Right lung (tissue), 5 donors: ENCODE measurements around the gene NFATC1. TPM values are rescaled to one million over a fixed set of nuclear protein-coding genes. Genes with fewer than 3 reads are reported as not detected.

Experiments
- DNase-seq, 2 donors: peaks; one replicate each; pipeline ENCODE4 v3.0.0-alpha.2; 2013
- polyA plus RNA-seq, 5 donors: library from polyadenylated mRNA; unstranded; fragments of 120-200 nt; gene quantifications; one replicate each; pipeline versions ENCODE4 v1.2.1 to v1.2.3, GENCODE V29; 2013; ENCODE audit warnings: inconsistent platforms in 1 of 5, low replicate concordance in 1 of 5; ENCODE audit not compliant: insufficient read length in 5 of 5, insufficient read depth in 1 of 5

NFATC1 gene
- polyA plus RNA-seq, 5 donors, result 5.6 to 8.0 (median 6.9) TPM

DNA sequence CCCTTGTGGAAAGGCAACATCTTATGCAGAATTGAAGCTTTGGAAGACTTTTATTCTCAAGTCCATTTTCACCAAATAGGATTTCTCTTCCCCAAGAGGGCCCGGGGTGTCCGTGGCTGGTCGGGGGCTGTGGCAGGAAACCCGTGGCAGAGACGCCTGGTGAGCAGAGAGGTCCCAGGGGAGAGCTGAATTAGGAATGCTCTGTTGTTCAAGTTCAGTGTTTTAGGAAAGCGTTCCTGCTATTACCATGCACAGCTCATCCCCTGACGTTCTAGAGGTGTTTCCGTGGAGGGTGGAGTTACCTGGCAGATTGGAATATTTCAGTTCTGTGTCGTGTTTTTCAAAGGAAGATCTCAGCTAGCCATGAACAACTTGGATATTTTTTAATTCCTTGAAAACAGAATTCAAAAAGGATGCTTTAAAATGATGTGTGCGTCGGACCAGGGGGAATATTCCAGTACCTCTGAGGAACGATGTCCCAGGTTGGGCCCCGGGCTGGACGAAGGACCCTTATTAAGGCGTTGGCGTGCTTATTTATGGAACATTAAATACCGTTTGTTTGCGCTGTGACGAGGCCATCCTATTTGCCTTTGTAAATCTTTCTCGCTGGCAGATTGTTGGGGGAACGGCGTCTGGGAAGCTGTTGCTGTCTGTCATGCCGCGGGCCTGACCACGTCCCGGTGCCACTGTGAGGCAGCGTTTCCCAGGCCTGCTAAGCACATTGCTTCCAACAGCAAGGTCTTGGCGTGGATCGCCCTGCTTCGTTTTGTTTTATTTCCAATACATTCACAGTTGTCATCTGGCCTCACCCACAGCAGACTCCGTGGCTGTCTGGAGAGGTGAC lies 8.2 kb downstream of the NFATC1 start:
- DNase-seq, result no peak

DNA sequence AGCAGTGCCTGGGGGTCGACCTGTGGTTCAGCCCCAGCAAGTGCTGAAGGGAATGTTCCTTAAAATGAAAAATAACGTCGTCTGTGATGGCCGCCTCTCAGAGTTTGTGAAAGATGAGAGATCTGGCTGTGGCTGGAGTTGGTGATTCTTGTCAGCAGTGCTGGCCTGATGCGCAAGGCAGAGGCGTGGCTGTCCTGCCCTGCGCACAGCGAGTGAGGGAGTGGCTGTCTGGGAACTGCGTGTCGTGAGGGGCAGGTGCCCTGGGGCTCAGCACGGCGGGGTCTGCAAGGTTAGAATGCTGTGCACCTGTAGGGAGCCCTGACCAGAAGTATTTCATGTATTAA lies 8.8 kb downstream of the NFATC1 start:
- DNase-seq, result no peak

DNA sequence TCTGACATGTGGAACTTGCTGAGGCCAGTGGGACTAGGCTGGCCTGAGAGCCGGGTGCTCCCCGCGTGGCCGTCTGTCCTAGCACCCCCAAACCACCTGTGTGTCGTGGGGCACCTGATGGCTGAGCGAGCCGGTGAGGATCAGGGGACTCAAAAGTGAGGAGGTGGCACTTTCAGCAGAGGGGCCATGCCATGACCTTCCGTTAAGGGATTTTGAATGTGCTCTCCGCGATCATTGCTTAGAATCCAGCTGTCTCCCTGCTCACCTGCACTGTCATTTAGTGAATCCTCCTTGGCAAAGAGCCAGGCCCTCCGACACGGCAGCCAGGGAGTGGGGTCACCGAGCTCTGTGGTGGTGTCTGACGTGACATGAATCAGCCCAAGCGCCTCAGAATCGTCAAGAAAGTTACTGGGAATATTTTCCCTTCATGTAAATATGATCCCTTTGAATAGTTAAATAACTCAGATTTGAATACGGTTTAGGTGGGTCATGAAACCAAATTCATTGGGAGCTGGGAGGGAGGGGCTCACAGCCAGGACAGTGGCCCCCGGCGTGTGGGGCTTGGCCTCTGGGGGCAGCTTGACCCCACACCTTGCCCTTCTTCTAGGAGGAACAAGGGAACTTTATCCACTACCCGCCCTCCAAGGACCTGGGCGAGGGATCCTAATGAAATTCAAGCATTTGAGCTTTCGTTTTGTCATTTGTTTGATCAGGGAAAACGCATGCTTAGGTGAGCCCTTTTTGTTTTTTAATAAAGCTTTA lies 9.5 kb downstream of the NFATC1 start:
- no peak for DNase-seq

DNA sequence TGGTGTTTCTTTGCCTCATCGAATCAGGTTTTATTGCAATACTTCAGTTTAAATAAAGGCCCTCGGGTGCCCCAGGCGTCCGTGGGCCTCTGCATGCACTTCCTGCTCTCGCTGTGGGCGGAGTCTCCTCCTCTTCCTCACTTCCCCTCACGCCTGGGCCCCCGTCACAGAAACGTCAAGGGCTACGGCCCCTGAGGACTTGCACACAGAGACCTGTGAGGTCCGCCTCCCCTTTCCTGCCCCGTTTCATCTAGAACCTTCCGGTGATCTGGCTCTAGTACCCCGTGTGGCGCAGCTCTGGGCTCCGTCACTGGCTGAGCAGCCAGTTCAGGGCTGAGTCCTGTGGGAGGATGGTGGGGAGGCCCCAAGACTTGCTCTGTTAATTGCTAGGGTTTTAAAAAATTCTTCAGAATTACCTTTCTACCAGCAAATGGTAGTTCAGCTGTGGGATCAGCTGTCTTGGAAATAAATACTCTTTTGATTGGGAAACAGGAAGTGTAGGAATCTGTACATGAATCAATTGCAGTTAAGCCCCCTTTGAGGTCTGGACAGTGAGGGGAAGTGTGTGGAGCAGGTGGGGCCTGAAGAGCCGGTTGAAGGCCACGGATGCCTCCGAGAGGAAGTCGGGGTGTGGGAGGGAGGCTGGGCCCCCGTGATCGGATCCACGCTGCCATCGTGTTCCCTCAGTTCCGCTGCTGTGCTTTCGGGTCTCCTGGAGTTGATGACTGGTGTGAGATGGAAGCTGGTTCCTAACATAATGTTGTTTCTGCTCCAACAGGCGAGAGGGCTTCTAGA lies 10.2 kb downstream of the NFATC1 start:
- no peak for DNase-seq

DNA sequence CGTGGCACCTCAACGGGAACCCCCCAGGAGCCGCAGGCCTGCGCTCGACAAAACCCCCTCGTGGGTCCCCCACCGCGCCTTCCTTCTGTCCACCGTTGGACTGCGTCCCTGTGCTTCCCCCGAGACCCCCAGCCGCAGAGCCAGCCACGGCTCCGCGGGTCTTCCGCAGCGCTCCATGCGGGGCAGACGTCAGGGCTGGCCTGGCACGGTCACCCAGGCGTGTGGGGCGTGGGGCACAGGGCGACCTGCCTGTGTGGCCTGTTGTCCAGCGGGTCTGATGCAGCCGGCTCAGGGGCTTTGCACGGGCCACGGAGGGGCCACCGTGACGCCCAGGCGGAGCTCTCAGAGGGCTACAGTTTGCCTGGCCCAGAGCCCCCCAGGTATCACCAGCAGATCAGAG lies 11.0 kb downstream of the NFATC1 start:
- DNase-seq, result no peak

DNA sequence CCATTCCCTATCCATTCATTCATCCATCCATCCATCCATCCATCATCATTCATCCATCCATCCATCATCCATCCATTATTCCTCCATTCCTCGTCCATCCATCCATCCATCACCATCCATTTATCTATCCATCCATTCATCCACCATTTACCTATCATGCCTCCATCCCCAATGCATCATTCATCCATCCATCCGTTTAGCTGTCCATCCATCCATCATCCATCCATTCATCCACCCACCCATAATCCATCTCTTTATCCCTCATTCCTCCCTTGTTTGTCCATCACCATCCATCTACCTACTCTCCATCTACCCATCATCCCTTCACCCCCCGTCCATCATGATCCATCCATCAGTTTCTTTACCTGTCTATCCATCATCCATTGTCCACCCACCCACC lies 13.6 kb downstream of the NFATC1 start:
- DNase-seq, result no peak

DNA sequence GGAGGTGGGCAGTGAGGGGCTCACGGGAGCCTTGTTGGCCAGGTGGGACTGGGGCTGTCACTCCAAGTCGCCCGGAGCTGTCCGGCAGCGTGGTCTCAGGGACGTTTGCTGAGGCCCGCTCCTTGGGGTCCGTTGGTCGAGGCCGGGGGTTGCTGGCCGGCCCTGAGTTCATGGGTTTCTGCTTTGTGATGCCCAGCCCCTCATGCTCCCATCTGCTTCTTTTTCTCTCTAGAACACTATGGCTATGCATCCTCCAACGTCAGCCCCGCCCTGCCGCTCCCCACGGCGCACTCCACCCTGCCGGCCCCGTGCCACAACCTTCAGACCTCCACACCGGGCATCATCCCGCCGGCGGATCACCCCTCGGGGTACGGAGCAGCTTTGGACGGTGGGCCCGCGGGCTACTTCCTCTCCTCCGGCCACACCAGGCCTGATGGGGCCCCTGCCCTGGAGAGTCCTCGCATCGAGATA lies 14.5 kb downstream of the NFATC1 start:
- DNase-seq, result no peak

DNA sequence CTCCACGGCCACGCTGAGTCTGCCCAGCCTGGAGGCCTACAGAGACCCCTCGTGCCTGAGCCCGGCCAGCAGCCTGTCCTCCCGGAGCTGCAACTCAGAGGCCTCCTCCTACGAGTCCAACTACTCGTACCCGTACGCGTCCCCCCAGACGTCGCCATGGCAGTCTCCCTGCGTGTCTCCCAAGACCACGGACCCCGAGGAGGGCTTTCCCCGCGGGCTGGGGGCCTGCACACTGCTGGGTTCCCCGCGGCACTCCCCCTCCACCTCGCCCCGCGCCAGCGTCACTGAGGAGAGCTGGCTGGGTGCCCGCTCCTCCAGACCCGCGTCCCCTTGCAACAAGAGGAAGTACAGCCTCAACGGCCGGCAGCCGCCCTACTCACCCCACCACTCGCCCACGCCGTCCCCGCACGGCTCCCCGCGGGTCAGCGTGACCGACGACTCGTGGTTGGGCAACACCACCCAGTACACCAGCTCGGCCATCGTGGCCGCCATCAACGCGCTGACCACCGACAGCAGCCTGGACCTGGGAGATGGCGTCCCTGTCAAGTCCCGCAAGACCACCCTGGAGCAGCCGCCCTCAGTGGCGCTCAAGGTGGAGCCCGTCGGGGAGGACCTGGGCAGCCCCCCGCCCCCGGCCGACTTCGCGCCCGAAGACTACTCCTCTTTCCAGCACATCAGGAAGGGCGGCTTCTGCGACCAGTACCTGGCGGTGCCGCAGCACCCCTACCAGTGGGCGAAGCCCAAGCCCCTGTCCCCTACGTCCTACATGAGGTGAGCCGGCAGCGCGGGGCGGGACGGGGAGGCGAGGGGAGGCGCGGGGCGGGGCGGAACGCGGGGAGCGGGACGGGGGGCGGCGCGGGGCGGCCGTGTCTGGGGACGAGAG lies 15.2 kb downstream of the NFATC1 start:
- no peak for DNase-seq

DNA sequence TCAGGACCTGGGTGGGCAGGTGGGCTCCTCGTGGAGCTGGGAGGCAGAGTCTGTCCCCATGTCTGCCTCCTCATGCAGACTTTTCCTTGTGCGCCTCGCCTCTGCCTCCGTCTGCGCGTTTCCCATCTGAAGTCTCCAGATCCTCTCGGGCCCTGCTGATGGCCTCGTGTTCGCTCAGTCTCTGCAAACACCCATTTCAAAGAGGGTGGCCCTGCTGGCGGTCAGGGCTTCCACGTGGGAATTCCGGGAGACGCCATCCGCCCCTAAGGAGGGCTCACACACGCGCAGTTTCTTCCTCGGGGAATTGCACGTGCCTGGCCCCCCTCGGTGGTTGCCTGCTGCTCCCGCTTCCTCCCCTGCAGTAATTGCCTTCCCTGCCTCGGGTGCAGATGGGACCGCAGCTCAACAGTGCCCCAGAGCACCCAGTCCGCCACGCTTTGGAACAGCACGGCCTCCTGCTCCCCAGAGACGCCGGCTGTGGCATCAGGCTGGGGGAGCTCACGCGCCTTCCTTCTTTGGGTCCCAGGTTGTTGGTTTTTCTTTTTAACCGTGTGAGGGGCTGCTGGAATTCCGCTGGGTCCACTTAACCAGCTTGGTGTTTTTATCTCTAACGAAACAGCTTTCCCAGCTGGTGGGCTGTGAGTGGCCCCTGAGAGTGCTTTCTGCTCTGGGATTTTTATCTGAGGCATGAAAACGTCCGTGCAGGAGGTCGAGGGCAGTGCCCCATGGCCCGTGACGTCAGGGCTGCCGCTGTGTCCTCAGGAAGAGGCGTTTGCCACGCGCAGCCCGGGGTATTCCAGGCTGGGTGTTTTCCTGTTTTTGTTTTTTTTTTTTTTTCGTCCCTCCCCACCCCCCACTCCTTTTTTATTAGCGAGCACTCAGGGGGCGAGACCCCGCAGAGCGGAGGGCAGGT lies 16.1 kb downstream of the NFATC1 start:
- DNase-seq, result no peak

DNA sequence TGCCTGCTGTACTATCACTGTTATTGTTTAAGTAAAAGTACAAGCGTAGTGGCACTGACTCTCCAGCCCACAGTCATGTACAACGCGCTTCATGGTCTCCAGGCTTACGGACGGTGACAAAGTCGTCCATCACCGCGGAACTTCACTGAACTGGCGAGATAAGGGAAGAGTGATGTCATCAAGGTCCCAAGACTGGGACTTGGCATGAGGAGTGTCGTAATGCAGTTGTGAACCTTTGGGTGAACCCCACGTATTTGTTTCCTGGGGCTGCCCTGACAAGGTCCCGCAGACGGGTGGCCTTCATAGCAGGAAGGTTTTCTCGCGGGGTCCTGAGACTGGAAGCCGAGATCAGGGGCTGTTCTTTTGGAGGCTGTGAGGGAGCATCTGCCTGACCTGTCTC lies 17.3 kb downstream of the NFATC1 start:
- DNase-seq, result no peak

DNA sequence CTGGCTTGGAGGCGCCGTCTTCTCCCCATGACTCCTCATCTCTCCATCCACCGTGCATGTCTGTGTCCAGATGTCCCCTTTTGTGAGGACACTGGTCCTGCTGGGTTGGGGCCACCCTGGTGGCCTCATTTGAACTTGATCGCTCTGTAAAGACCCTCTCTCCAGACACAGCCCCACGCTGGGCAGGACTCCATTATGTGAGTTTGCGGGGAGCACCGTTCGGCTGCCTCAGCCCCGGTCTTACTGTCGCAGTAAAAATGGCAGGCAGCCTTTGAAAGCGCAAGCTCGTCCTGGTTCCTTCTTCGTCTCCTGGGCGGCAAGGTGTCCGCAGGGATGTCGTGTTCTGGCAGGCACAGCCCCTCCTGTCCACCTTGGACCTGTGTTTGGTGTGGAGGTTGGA lies 17.7 kb downstream of the NFATC1 start:
- no peak for DNase-seq

DNA sequence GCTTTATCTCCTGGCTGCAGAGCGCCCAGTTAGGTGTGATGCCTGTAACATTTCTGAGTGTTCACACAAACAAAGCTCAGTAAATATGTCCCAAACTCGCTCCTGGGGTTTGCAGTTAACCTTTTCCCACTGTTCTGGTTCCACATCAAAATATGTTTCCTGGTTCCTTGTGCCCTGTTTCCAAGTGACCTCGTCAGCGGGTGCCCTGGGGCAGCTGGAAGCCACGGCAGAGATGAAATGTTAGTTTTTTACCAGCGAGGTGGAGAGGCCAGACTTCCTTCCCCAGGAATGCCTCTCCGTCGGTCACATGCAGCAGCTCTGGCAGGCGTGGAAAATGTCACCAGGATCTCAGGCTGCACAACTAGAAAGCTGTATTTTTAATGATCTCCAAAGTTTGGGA lies 18.2 kb downstream of the NFATC1 start:
- DNase-seq, result no peak

DNA sequence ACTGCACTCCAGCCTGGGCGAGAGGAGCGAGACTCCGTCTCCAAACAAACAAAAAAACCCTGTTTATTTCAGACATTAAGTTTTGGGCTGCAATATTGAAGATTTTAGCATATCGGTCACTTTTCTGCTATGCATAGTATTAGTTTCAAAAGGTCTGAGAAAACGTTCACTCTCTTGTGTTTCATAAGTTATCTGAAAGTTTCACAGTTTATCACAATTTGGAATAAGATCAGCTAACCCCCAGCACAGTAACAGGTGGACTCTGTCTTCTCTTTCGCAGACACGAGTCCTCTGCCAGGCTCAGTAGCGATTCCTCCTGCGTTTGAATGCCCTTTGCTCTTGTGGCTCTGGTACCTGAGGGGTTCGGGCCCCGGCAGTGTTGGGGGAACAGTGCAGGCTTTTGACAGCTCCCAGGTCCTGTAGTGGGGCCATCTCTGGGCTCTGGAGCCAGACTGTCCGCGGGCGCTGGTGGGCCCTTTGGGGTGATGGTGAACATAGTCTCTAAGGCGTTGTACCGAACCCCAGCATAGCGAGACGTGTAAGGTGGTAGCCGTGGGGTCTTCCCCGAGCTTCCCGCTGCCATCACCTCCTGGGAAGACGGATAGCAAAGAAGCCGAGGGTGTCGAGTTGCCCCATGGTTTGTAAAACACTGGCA lies 20.4 kb downstream of the NFATC1 start:
- no peak for DNase-seq

DNA sequence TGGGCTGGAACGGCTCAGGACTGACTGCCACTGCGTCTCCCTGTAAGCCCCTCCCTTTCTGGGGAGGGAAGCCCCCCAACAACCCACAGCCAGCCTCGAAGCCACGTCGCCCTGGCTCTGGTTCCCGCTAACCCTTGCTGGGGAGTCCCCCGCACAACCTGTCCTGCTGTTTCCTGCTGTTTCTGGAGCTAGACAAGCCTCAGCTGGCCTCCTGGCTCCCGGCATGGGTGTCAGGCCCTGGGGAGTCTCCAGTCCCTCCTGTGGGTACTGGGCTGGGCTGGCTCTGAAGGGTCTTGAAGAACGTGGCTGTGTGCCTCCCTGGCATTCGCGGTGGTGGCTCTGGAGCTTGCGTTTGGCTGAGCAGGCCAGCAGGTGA lies 20.9 kb downstream of the NFATC1 start:
- DNase-seq, result no peak

DNA sequence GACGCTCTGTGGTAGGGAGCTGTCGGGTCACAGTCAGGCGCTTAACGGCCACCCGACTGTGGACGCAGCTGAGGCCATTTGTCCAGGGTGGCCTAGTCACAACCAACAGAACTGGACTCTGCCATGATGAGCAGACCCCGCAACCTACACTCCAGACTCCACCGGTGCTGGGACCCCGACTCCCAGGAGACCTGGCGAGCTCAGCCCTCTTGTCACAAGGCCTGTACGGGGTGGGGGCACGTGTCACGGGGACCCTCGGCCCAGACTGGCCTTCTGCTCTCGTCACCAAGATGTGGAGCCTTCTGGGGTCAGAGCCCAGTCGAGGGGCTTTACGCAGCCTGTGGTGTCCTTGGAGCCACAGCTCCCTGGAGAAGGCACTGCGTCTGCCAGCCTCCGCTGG lies 22.5 kb downstream of the NFATC1 start:
- DNase-seq, result no peak

DNA sequence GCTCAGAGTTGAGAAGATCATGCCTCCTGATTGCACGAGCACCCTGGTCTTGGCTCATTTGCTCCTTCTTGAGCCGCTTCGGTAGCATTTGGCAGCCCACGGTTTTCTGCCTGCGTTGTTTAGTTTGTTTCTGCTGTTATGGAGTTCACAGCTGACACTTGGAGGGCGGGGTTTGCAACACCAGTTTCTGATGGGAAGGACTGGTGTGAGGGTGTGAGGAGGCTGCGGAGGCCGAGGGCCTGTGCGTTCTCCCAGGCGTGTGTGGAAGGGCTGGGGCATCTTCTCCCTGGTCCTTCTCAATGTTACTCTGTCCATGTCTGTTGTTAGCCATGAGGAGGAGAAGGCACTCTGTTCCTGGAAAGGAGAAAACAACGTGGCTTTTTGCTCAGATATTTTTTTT lies 22.9 kb downstream of the NFATC1 start:
- no peak for DNase-seq

DNA sequence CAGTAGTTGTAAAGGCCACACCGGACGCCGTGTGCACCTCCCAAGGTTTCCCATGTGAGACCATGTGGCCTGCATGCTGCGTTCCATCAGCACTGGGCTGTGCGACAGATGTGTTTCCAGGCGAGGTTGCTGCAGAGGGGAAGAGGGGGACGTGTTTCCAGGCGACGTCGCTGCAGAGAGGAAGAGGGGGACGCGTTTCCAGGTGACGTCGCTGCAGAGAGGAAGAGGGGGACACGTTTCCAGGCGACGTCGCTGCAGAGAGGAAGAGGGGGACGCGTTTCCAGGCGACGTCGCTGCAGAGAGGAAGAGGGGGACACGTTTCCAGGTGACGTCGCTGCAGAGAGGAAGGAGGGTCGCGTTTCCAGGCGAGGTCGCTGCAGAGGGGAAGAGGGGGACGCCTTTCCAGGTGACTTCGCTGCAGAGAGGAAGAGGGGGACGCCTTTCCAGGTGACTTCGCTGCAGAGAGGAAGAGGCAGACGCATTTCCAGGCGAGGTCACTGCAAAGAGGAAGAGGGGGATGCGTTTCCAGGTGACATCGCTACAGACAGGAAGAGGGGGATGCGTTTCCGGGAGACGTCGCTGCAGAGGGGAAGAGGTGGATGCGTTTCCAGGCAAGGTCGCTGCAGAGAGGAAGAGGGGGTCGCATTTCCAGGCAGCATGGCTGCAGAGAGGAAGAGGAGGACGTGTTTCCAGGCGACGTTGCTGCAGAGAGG lies 24.5 kb downstream of the NFATC1 start:
- no peak for DNase-seq

DNA sequence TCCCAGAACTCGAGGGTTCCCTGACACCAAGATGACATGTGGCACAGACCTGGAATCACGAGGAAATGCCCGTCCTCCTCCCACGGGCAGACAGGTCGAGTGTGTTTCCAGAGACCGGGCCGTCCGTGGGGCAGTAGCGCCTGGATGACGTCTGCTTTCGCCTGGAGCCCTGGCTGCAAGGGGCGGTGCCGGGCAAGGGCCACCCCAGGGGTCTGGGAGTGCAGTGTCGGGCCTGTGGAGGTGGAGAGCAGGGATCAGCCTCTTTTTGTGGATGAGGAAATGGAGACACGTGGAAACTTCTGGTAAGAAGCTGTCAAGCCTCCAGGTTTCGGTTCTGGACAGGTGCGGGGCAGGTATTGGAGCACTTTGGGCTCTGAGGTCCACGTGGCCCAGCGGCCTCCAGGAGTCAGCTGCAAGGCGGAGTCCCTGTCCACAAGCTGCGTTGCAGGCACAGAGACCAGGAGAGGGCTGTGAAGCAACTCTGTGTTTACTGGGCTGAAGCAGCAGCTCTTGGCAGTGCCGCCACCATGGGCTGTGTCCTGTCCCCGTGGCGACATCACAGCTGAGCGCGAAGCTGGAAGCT lies 25.6 kb downstream of the NFATC1 start:
- no peak for DNase-seq
